AG20443 (cell line): ENCODE results near the gene KCNT2.
"Not testable (repeated sequence)": the region's sequence is repeated elsewhere in the genome, so short reads cannot be mapped to it uniquely, and the experiment has no call there.

Experiments
- DNase-seq: peaks from one replicate; pipeline ENCODE4 v3.0.0; 2012; ENCODE audit warnings: low spot score, mixed read lengths

KCNT2 gene

DNA sequence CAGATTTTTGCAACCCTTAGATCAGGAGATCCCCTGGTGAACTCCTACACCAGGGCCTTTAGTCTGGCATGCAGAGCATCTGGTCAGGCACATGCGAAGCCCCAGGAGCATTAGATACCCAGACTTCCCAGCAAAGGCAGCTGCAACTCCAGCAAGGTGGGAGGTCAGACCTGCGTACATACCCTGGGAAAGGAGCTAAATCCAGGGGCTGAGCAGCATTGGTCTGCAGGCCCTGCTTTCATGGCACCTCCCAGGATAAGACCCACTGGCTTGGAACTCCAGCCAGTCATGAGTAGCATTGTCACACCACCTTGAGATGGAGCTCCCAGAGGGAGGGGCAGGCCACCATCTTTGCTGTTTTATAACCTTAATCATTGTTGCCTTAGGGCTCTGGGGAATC, 92.3 kb downstream of the KCNT2 start:
- no peak for DNase-seq

- no peak for DNase-seq
Measured at GRCh38 chr1:196513821-196514220, 94.4 kb downstream of the KCNT2 start.

GRCh38 chr1:196510451-196510850, 97.8 kb downstream of the KCNT2 start:
- no peak for DNase-seq

- DNase-seq: not testable (repeated sequence)
Measured at GRCh38 chr1:196504224-196504623, 104.0 kb downstream of the KCNT2 start.

DNA sequence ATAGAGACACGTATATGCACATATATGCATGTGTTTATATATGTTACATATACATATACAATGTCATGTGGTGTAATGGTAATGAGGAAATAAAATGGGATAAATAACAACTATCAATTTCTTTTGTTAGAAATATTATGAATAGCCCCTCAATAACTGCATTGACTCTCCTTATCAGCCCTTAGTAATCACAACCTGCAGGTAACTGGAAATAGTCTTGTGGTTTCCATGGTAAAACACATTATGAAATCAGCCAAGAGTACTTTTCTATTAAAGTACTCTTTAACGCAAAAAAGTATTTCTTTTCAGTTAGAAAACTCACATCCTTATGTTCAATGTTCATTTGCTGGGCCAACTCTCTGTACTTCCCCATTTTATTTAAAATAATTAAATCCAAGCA, 105.8 kb downstream of the KCNT2 start:
- DNase-seq: no peak

GRCh38 chr1:196501760-196502428, 106.3 kb downstream of the KCNT2 start:
- no peak for DNase-seq

DNA sequence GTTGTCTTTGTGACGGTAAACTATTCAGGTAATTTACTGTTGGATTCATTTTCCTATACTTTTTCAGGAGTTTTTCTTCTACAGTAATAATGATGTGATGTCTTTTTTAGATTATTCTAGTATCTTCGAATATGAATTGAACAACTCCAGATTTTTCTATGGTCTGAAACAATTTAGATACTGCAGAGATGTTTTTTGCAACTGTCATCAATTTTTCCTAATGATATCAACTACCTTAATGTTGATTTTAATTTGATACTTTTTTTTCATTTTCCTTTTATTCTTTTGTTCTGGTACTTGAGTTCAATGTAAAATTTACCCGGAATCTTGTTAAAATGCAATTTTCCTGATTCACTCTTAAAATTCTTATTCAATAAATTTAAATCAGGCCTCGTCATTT, 110.4 kb downstream of the KCNT2 start:
- no peak for DNase-seq

- no peak for DNase-seq
Measured at GRCh38 chr1:196494766-196495165, 113.5 kb downstream of the KCNT2 start.

DNA sequence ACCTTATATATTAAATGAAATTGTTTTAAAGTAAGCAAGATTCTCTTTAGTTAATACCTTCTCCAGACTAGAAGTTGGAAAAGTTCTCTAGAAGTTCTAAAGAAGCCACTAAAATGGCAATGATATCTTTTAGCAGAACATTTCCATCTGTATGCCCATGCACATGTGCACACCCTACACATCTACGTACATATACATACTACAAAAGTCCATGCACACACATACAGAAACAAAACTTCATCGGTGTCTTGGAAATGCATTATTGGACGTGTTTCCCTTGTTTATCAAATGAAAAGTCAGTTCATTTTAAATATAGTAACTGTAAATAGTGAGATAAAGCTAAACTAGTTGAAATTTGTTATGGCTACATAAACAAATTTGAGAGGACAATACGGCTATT, 114.4 kb downstream of the KCNT2 start:
- DNase-seq: no peak

- DNase-seq: no peak
Measured at GRCh38 chr1:196488579-196488978, 119.7 kb downstream of the KCNT2 start.

DNA sequence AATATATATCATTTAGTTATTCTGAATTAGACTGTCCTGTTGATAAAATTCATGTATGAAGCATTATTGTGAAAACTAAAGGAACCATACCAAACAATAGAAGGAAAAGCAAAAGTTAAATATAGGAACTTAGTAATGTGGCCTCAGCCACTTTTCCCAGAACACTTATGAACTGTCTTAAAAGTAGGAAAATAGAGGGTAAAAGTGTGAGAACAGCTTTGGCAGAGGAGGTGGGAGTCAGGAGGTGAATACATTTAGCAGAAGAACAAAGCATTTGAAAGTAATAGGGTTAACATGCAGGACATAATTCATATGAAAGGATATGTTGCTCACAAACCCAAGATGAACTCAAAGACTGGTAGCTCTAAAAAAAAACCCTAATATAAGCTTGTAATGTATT, 121.9 kb downstream of the KCNT2 start:
- DNase-seq: no peak

DNA sequence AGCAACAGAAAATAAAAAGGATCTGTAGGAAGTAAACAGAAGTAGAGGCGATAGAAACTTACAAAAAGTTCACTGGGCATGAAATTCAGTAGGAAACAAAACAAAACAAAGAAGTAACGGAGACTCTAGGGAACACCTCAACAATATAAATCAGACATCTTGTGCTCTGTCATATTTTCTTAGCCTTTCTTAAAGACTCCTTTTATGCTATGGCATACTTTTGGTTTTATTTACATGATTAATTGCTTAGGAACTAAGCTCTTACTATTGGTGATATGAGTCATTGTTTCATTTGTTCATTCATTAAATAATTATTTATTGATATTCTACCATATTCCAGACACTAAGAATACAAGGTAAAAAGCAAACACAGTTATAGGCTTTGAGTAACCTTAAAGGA, 126.6 kb downstream of the KCNT2 start:
- no peak for DNase-seq

DNA sequence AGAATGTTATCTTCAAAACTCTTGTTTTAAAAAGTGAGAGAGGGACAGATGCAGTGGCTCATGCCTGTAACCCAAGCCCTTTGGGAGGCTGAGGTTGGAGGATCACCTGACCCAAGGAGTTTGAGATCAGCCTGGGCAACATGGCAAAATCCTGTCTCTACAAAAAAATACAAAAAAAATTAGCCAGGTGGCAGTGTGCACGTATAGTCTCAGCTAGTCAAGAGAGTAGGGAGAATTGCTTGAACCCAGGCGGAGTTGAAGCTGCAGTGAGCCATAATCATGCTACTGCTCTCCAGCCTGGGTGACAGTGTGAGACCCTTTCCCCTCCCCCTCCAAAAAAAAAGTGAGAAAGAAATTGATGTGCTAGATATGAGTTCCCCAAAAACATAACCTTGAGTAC, 131.0 kb downstream of the KCNT2 start:
- DNase-seq: no peak

- no peak for DNase-seq
Measured at GRCh38 chr1:196467230-196467925, 140.9 kb downstream of the KCNT2 start.

GRCh38 chr1:196466654-196467053, 141.6 kb downstream of the KCNT2 start:
- peak; percentile 33 for DNase-seq

DNA sequence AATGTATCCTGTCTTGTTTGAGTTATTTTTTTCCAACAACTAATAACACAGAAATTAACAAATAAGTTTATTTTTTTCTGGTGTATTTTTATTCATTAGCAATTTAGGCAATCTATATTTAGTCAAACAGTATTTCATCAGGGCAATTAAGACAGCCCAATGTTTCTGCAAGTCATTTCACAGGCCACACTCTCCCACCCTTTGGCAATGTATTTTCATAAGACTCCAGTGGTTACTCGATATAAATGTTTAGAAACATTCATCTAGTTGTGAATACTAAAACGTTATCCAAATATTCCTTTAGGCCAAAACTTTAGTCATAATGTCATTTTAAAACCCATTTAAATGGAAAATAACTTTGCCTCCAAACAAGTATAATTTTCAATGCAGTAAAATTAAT, 142.1 kb downstream of the KCNT2 start:
- DNase-seq: no peak

- DNase-seq: peak; percentile 8
Measured at GRCh38 chr1:196464480-196464941, 143.7 kb downstream of the KCNT2 start.

DNA sequence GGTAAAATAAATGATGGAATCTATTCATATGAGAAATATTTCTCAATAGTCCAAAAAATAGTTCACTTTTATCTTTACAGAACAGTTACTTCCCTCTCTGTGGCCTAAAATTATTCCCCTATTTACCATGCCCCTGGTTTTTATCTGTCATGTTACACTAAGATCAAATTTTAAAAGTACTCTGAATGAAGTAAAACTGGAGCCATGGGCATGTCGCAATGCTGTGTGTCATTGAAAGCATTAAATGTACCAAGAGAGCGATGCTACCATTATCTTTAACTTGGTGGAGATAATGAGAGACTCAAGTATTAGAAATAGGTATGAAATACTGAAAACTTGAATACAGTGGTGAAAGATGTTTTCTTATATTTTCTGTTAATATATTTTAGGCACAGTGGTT, 146.2 kb downstream of the KCNT2 start:
- no peak for DNase-seq

- DNase-seq: no peak
Measured at GRCh38 chr1:196461521-196461920, 146.7 kb downstream of the KCNT2 start.

GRCh38 chr1:196459383-196459782, 148.9 kb downstream of the KCNT2 start:
- no peak for DNase-seq

DNA sequence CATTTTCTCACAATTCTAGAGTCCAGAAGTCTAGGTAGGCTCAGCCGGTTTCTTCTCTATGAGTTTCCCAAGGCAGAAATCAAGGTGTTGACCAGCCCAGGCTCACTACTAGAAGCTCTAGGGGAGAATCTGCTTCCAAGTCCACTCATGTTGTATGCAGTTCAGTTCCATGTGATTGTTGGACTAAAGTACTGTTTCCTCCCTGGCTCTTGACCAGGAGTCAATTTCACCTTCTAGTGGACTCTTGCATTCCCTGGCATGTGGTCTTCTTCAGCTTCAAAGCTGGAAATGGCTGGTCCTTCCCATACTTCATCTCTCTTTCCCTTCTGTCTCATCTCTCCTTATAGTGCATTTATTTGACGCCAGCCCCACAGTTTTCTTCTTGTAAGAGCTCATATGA, 153.4 kb downstream of the KCNT2 start:
- DNase-seq: no peak

DNA sequence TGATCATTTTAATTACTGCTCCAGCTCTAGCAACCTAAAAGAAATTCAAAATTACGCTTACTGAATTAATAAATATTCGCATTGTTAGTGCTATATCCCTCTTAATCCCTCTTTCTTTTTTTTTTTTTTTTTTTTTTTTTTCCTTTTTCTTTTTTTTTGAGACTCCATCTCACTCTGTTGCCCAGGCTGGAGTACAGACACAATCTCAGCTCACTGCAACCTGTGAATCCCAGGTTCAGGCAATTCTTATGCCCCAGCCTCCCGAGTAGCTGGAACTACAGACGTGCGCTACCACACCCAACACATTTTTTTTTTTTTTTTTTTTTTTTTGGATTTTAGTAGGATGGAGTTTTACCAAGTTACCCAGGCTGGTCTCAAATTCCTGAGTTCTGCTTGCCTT, 157.1 kb downstream of the KCNT2 start:
- no peak for DNase-seq

GRCh38 chr1:196450143-196451095, 157.8 kb downstream of the KCNT2 start:
- no peak for DNase-seq
